ENCODE measurements around the gene MYCT1. TPM values are rescaled to one million over a fixed set of nuclear protein-coding genes. Genes with fewer than 3 reads are reported as not detected.
"Not testable (repeated sequence)": the region's sequence is repeated elsewhere in the genome, so short reads cannot be mapped to it uniquely, and the experiment has no call there.

Gene MYCT1
- total and polyA plus RNA-seq, 2 experiments from 2014 or later: 0.11 TPM; not detected in 1

DNA sequence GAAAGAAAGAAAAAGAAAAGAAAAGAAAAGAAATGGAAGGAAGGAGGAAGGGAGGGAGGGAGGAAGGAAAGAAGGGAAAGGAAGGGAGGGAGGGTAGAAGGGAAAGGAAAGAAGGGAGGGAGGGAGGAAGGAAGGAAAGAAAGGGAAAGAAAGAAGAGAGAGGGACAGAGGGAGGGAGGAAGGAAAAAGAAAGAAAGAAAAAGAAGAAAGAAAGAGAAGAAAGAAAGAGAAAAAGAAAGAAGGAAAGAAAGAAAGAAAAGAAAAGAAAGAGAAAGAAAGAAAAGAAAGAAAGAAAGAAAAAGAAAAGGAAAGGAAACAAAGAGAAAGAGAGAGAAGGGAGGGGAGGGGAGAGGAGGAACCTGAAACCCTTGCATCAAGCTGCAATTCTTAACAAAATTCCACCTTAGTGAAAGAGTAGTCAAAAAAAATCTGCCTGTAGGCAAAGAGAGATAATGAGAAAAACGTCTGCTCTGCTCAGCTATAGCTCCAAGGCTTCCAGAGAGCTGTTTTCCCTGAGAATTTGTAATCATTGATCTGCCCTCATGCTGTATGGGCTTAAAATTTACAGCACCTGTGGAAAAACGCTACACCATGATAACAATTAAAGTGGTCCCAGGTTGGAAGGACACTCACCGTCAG, 16.7 kb upstream of the MYCT1 start:
- no peak for DNase-seq
- Histone ChIP-seq H3K27ac (no peak overlapping the region), H3K9me2 (ENCODE audit: insufficient read depth) (no peaks in the 10 kb centered on the region), H3K79me2 (ENCODE audit: insufficient read depth) (no peaks in the 10 kb centered on the region), H4K20me1 (ENCODE audit: insufficient read depth) (no peaks in the 10 kb centered on the region), H3K4me3 (no peak overlapping the region), H3K27me3 (replicated peaks; ENCODE audit: insufficient read depth) (no peaks in the 10 kb centered on the region), H3K4me1 (ENCODE audit: insufficient read depth) (no peaks in the 10 kb centered on the region), H2AFZ (no peak overlapping the region), H3F3A (ENCODE audit: insufficient read depth) (no peaks in the 10 kb centered on the region), H3K4me2 (ENCODE audit: unreplicated experiment) (no peak overlapping the region), H3K9ac (no peak overlapping the region), H3K9me3 (ENCODE audit: low read depth) (no peaks in the 10 kb centered on the region), H3K36me3 (ENCODE audit: low read depth) (no peaks in the 10 kb centered on the region)
- in situ Hi-C loops (cut with MboI): no loop called here
- 17 to 18% methylated on average over 3 of the region's 3 CpGs for WGBS, 2 experiments (ENCODE audit: low coverage in 1 of 2, low lambda C conversion rate in 2 of 2, missing lambda C conversion rate in 2 of 2)
- no peak for TF ChIP-seq EZH2phosphoT487 (IDR thresholded peaks at IDR 0.05; ENCODE audit: insufficient read depth, low read depth)
- no peak for TF ChIP-seq EZH2 (IDR thresholded peaks at IDR 0.05; ENCODE audit: insufficient read depth, poor library complexity, severe bottlenecking)

DNA sequence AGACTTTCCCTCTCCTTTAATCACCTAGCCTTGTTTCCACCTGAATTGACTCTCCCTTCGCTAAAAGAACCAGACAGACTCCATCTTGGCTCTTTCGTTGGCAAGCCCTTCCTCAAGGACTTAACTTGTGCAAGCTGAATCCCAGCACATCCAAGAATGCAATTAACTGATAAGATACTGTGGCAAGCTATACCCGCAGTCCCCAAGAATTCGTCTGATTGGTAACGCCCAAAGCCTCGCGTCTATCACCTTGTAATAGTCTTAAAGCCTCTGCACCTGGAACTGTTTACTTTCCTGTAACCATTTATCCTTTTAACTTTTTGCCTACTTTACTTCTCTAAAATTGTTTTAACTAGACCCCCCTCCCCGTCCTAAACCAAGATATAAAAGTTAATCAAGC, 15.6 kb upstream of the MYCT1 start:
- no peaks in the 10 kb centered on the region for H3K27me3 ChIP-seq (replicated peaks; ENCODE audit: insufficient read depth)
- no peak overlapping the region for H2AFZ ChIP-seq
- no peak overlapping the region for H3K4me2 ChIP-seq (ENCODE audit: unreplicated experiment)
- no peaks in the 10 kb centered on the region for H3K79me2 ChIP-seq (ENCODE audit: insufficient read depth)
- 62 to 66% methylated on average over 8 of the region's 8 CpGs for WGBS, 2 experiments (ENCODE audit: low coverage in 1 of 2, low lambda C conversion rate in 2 of 2, missing lambda C conversion rate in 2 of 2)
- H3K9me2 ChIP-seq (ENCODE audit: insufficient read depth): no peaks in the 10 kb centered on the region
- no peak overlapping the region for H3K27ac ChIP-seq
- TF ChIP-seq EZH2 (IDR thresholded peaks at IDR 0.05; ENCODE audit: insufficient read depth, poor library complexity, severe bottlenecking) (no peak), EZH2phosphoT487 (IDR thresholded peaks at IDR 0.05; ENCODE audit: insufficient read depth, low read depth) (no peak)
- no peaks in the 10 kb centered on the region for H3F3A ChIP-seq (ENCODE audit: insufficient read depth)
- no peaks in the 10 kb centered on the region for H4K20me1 ChIP-seq (ENCODE audit: insufficient read depth)
- no peak overlapping the region for H3K4me3 ChIP-seq
- no peak for DNase-seq
- in situ Hi-C loops (cut with MboI): no loop called here
- no peaks in the 10 kb centered on the region for H3K4me1 ChIP-seq (ENCODE audit: insufficient read depth)
- H3K9me3 ChIP-seq (ENCODE audit: low read depth): no peaks in the 10 kb centered on the region
- H3K9ac ChIP-seq: no peak overlapping the region
- H3K36me3 ChIP-seq (ENCODE audit: low read depth): no peaks in the 10 kb centered on the region

DNA sequence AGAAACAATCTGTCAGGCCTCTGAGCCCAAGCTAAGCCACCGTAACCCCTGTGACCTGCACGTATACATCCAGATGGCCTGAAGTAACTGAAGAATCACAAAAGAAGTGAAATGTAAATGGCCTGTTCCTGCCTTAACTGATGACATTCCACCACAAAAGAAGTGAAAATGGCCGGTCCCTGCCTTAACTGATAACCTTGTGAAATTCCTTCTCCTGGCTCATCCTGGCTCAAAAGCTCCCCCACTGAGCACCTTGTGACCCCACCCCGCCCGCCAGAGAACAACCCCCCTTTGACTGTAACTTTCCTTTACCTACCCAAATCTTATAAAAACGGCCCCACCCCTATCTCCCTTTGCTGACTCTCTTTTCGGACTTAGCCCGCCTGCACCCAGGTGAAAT, 14.8 kb upstream of the MYCT1 start:
- H3K4me1 ChIP-seq (ENCODE audit: insufficient read depth); H3K79me2 ChIP-seq (ENCODE audit: insufficient read depth); H3F3A ChIP-seq (ENCODE audit: insufficient read depth); H3K4me3 ChIP-seq; DNase-seq; H3K27me3 ChIP-seq (replicated peaks; ENCODE audit: insufficient read depth); H3K9me3 ChIP-seq (ENCODE audit: low read depth); H3K9ac ChIP-seq; H3K36me3 ChIP-seq (ENCODE audit: low read depth); in situ Hi-C loops (cut with MboI); H3K4me2 ChIP-seq (ENCODE audit: unreplicated experiment); H3K9me2 ChIP-seq (ENCODE audit: insufficient read depth); H3K27ac ChIP-seq; H2AFZ ChIP-seq; H4K20me1 ChIP-seq (ENCODE audit: insufficient read depth): not testable (repeated sequence)
- WGBS, 2 experiments (ENCODE audit: low coverage in 1 of 2, low lambda C conversion rate in 2 of 2, missing lambda C conversion rate in 2 of 2): 52 to 57% methylated on average over 8 of the region's 8 CpGs

DNA sequence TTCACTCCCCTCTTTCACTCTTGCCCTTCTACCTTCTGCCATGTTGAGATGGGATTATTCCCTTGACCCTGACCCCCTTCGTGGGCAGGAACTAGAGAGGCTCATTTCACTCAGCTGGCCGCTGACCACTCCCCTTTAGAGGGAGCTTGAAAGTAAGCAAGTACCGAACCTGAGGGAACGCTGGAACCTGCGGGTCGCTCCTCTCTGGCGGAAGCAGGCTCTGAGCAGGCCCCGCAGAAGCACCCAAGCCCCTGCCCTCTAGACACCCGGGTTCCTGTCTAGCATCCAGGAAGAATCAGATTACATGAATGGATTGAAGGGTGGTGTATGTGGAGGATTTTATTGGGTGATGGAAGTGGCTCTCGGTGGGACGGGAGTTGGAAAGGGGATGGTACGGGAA, 11.9 kb upstream of the MYCT1 start:
- in situ Hi-C loops (cut with MboI): no loop called here
- no peaks in the 10 kb centered on the region for H3K79me2 ChIP-seq (ENCODE audit: insufficient read depth)
- no peak overlapping the region for H3K4me2 ChIP-seq (ENCODE audit: unreplicated experiment)
- no peaks in the 10 kb centered on the region for H3K4me1 ChIP-seq (ENCODE audit: insufficient read depth)
- no peaks in the 10 kb centered on the region for H3K9me2 ChIP-seq (ENCODE audit: insufficient read depth)
- H4K20me1 ChIP-seq (ENCODE audit: insufficient read depth): no peaks in the 10 kb centered on the region
- no peak overlapping the region for H3K9ac ChIP-seq
- H3K4me3 ChIP-seq: no peak overlapping the region
- H3K27ac ChIP-seq: no peak overlapping the region
- TF ChIP-seq EZH2phosphoT487 (IDR thresholded peaks at IDR 0.05; ENCODE audit: insufficient read depth, low read depth) (no peak), EZH2 (IDR thresholded peaks at IDR 0.05; ENCODE audit: insufficient read depth, poor library complexity, severe bottlenecking) (no peak)
- 69 to 72% methylated on average over 12 of the region's 12 CpGs for WGBS, 2 experiments (ENCODE audit: low coverage in 1 of 2, low lambda C conversion rate in 2 of 2, missing lambda C conversion rate in 2 of 2)
- no peaks in the 10 kb centered on the region for H3K36me3 ChIP-seq (ENCODE audit: low read depth)
- H3F3A ChIP-seq (ENCODE audit: insufficient read depth): no peaks in the 10 kb centered on the region
- no peaks in the 10 kb centered on the region for H3K27me3 ChIP-seq (replicated peaks; ENCODE audit: insufficient read depth)
- no peak overlapping the region for H2AFZ ChIP-seq
- H3K9me3 ChIP-seq (ENCODE audit: low read depth): no peaks in the 10 kb centered on the region
- no peak for DNase-seq

Measured in GM23248 (cell line).